SIG-M5 treated with dmso at 0.1 percent for 504 hours (cell line): ENCODE data around the gene ALG1.
"Not testable (repeated sequence)": the region's sequence is repeated elsewhere in the genome, so short reads cannot be mapped to it uniquely, and the experiment has no call there.

Experiments
- DNase-seq: peaks from one replicate; lab custom pipeline; 2025; ENCODE audit not compliant: unreplicated experiment; lab: John Stamatoyannopoulos, UW

The ALG1 gene

DNA sequence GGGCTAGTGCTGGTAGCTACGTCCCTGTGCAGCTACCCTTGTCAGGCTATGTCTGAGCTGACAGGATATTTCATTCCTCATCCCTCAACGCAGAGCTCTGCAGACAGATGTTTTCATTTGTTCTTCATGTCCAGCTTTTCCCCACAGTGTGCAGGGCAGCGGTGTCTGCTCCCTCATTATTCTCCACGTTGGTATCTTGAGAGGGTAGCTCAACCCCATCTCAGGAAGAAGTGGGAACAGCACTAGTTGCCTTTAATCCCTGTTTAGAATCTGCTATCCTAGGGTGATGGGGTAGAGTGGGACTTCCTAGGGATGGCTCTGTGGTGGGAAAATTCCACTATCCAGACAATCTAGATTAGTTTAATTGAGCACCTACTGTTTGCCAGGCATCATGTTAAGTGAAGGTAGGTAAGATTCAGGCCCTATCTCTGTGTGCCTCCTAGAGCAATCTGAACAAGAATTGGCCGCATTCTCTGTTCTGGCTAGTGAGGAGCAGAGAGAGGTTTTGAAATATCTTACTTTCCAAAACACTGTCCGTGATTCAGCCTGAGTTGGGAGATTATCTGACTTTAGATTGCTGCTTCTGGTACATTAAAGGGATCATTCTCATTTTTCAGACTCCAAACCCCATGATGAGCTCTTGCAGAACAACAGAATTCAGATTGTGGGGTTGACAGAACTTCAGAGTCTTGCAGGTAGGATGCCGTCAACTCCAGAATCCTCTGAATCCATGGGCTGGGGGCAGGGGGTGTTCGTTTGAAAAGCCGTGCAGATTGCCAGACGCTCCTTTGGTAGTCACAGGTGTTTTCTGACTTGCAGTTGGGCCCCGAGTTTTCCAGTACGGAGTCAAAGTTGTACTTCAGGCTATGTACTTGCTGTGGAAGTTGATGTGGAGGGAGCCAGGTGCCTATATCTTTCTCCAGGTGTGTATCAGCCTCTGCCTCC lies 963 bp downstream of the ALG1 start:
- DNase-seq, result no peak

- DNase-seq, result no peak
Measured at GRCh38 chr16:5073279-5073629, 1.6 kb downstream of the ALG1 start.

DNA sequence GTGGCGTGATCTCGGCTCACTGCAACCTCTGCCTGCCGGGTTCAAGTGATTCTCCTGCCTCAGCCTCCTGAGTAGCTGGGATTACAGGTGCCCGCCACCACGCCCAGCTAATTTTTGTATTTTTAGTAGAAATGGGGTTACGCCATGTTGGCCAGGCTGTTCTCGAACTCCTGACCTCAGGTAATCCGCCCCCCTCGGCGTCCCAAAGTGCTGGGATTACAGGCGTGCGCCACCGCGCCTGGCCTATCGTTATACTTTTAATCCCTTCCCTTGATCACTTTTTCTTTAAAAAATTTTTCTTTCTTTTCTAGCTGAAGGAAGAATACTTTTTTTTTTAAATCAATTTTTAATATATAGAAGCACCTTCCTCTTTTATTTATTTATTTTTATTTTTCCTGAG lies 2.1 kb downstream of the ALG1 start:
- not testable (repeated sequence) for DNase-seq

- no peak for DNase-seq
Measured at GRCh38 chr16:5075637-5076036, 4.0 kb downstream of the ALG1 start.

- no peak for DNase-seq
Measured at GRCh38 chr16:5077304-5077703, 5.7 kb downstream of the ALG1 start.

DNA sequence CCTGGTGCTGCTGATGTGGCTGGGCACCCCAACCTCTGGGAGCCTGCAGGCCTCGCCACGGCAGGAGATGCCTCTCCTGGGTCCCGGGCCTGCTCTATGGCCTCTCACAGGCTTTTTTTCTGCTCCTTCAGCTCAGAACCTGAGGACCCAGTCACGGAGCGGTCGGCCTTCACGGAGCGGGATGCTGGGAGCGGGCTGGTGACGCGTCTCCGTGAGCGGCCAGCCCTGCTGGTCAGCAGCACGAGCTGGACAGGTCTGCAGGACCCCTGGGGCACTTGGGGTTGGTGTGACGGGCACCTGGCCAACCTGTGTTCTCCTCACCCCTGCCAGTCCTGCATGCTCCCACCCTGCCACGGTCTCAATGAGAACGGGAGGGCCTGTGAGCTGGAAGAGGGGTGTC lies 7.0 kb downstream of the ALG1 start:
- DNase-seq, result no peak

GRCh38 chr16:5080461-5080860 lies 8.8 kb downstream of the ALG1 start:
- DNase-seq, result not testable (repeated sequence)

DNA sequence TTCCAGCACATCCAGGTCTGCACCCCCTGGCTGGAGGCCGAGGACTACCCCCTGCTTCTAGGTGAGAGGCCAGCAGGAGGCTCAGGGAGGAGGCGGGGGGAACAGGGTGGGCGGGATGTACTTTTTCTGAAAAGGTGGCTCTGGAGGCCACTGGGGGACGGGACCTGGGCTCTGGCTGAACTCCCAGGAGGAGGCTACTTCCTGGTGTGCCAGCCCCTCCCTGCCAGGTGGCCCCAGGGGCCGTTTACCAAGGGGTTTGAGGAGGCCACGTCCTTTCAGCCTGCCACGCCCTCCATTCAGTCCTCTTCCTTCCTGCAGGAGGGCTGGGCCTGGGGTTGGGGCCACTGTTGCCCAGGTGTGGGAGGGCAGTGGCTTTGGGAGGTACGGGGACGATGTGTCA lies 9.4 kb downstream of the ALG1 start:
- DNase-seq, result not testable (repeated sequence)

GRCh38 chr16:5083646-5084045 lies 12.0 kb downstream of the ALG1 start:
- not testable (repeated sequence) for DNase-seq

DNA sequence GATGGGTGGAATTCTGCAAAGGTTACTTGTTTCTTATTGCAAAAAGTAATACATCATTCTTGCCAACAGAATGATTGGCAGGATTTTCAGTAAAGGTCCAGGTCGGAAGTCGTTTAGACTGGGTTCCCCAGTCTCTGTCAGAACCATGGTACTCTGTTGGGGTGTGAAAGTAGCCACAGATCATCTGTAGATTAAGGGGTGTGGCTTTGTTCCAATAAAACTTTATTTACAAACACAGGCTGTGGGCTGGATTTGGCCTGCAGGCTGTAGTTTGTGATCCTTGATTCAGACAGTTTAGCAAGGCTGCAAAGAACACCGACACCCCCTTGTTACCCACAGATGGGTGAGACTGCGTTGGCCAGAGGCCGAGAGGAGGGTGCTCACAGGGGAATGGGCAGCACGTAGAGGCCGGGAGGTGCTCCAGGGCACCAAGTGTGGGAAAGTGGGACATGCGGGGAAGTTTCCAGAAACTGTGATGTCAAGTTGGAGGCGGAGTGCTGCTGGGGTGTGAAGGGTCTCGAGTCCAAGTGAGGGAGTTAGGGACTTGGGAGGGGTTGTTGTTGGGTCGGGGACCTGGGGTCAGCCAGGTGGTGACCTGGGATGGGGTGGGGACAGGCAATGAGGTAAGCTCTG lies 12.6 kb downstream of the ALG1 start:
- DNase-seq, result not testable (repeated sequence)

GRCh38 chr16:5084802-5085201 lies 13.2 kb downstream of the ALG1 start:
- DNase-seq, result peak; percentile 24

- not testable (repeated sequence) for DNase-seq
Measured at GRCh38 chr16:5085716-5086115, 14.1 kb downstream of the ALG1 start.

DNA sequence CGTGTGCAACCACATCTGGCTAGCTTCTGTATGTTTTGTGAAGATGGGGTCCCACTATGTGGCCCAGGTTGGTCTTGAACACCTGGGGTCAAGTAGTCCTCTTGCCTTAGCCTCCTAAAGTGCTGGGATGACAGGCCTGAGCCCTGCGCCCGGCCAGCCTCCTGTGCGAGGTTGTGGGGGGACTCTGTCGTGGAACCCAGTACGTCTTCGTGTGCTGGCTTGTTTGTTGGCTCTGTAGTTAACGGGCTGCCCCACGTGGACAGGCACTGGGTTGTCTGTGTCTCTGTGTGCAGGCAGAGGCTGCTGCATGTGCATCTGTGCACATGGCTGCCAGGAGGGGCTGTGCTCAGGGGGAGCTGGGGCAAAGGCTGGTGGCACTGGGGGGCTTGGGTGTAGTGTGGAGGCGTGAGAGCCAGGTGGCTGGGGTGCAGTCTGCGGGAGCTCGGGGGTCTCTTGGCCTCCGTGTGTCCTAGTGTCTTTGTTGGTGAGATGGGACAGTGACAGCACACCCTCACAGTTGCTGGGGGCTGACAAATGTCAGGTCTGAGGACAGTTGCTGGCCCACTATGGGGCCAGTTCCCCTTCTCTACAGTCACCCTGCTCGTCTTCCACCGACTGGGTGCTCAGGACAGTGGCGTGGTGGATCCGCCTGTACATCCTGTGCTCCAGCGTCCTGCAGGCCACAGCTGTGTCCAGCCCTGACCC lies 16.6 kb downstream of the ALG1 start:
- DNase-seq, result not testable (repeated sequence)

- DNase-seq, result not testable (repeated sequence)
Measured at GRCh38 chr16:5088936-5089335, 17.3 kb downstream of the ALG1 start.

DNA sequence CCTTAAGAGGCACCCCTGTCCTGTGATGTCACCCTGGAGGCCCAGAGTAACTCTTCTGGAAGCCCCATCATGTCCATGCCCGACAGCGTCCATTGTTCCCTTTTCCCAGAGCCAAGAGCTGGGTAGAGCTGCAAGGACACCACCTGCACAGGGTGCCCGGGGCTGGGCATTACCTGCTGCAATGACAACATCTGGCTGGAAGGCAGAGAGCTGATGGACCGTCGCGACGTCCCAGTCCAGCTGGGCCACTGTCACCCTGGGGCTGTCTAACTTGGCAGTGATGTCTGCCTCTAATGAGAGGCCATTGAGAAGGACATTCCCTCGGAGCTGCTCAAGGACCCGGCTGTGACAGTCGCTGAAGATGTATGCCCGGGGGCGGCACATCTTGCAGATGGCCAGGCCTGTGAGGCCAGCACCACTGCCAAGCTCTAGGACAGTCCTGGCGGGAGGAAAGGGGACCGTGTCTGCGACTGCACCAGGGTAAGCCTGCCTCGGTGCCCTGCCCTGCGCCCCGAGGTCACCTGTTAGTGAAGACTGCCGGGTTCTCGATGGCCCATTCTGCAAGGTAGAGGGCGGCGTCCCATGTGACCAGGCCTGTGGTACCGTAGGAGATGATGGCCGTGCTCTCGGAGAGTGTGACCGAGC lies 18.4 kb downstream of the ALG1 start:
- DNase-seq, result not testable (repeated sequence)

DNA sequence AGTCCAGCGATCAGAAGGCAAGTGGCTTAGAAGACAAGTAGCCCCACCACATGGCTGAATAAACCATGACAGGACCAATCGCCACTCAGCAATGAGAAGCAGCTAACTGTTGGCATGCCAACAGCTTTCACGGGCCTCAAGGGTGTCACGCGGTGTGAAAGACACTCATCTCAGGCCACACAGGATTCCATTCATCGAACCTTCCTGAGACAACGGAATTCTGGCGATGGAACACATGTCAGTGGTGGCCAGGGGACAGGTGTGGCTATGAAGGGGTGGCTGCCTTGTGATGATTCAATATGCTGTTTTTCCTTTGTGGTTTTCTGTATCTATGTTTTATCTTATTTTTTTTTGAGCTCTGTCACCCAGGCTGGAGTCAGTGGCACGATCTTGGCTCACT lies 18.9 kb downstream of the ALG1 start:
- DNase-seq, result not testable (repeated sequence)

DNA sequence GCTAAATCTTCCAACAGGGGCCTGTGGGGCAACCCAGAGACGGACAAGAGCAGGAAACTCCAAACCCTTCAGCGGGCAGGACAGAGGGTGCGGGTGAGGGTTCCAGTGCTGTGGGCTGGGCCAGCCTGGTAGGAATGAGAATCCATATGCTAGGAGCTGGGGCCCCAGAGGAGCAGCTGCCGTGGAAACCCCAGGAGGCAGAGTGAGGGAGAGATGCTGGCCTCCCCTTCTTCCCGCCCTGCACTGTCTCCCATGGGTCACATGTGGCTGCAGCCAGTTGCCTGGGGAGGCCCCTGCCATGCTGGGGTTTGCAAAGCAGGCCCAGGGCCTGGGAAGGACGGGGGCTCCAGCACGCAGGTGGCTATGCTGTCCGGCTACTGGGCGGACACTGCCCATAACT lies 21.4 kb downstream of the ALG1 start:
- DNase-seq, result not testable (repeated sequence)

DNA sequence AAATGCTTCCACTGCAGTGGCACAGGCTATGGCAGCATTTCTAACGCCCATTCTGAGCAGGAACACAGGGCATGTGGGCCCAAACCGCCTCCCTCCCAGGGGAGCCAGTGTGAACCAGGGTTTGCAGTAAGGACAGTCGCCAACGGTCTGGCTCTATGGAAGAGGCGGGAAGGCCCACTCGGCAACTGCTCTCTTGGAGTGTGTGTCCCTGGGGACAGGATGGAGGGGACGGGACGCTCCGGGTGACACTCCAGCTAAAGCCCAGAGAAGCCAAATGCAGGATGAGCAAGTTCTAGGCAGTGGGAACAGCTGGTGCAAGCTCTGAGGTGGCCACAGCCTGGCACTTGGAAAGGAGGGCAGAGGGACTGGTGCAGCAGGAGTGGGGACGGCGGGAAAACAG lies 22.1 kb downstream of the ALG1 start:
- DNase-seq, result not testable (repeated sequence)

- DNase-seq, result not testable (repeated sequence)
Measured at GRCh38 chr16:5095145-5095830, 23.6 kb downstream of the ALG1 start.

DNA sequence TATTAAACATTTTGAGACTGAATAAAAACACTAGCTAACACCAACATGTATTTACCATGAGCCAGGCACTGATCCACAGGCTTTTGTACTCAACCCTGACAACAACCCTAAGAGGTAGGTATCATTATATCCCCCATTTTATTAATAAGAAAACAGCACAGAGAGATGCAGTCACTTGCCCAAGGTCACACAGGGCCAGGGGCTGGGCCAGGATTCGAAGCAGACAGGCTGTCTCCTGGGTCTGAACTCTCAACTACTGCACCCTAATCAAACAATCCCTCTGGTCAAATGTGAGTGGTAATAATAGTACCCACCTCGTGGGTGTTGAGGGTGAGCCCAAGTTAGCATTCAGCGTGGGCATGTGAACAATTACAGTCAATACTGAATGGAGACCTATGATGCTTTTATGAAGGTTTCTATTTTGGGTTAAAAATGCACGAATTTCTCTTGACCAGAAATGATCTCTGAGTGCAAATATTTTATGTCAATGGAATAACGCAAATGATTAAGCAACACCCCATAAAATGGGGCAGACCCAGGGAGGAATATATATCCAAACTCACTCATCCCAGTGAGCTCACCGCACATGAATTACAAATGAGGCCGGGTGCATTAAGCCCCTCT lies 24.9 kb downstream of the ALG1 start:
- not testable (repeated sequence) for DNase-seq
